SW480 (cell line): ENCODE data around the gene UBAP2L.
"Not testable (repeated sequence)": the region's sequence is repeated elsewhere in the genome, so short reads cannot be mapped to it uniquely, and the experiment has no call there.

Experiments used
- DNase-seq: peaks from one replicate; pipeline ENCODE4 v3.0.0-alpha.2; 2016; ENCODE audit warnings: low spot score

The UBAP2L gene

DNA sequence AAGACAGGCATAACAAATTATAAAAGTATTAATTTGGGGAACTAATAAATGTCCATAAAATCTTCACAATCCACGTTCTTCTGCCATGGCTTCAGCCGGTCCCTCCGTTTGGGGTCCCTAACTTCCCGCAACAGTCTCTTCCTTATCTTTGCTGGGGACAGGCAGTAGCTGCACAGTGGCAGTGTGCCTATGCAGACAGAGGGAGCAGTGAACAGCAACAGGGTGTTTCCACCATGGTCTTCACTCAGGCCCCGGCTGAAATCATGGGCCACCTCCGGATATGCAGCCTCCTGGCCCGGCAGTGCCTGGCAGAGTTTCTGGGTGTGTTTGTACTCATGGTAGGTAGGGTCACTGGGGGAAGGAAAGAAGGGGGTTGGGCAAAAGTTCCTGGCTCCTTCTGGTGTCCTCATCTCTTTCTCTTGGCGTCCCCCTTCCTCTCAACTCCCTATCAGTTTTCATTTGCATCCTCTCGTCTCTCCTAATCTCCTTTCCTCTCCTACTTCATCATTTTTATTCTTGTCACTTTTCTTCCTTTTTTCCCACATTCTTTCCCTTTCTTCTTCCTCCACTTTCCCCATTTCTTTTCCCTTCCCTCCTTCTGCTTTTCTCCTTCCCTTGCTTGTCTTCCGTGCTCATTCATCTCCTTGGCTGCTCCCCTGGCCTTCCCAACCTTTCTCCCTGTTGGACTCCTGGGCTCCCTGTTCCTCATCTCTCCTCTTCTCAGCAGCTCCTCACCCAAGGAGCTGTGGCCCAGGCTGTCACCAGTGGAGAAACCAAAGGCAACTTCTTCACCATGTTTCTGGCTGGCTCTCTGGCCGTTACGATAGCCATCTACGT is 91.7 kb downstream of the UBAP2L start:
- not testable (repeated sequence) for DNase-seq

DNA sequence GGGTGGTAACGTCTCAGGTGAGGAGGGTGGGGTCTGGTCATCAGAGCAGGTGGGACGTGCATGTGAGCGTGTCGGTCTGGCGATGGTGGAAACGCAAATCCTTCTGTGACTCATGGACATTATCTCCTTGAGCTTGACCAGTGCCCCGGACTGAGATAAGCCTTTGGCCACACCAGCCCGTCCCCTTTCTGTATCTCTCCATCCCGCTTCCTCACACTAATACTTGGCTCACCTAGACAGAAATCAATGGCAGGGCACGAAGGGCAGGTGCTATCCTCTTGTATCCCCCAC is 92.3 kb downstream of the UBAP2L start:
- no peak for DNase-seq

DNA sequence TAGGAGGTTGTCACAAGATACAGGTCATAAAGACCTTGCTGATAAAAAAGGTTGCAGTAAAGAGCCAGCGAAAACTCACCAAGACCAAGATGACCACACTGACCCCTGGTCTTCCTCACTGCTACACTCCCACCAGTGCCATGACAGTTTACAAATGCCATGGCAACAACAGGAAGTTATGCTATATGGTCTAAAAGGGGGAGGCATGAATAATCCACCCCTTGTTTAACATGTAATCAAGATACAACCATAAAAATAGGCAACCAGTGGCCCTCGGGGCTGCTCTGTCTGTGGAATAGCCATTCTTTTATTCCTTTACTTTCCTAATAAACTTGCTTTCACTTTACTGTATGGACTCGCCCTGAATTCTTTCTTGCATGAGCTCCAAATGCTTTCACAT is 93.5 kb downstream of the UBAP2L start:
- DNase-seq = not testable (repeated sequence)

DNA sequence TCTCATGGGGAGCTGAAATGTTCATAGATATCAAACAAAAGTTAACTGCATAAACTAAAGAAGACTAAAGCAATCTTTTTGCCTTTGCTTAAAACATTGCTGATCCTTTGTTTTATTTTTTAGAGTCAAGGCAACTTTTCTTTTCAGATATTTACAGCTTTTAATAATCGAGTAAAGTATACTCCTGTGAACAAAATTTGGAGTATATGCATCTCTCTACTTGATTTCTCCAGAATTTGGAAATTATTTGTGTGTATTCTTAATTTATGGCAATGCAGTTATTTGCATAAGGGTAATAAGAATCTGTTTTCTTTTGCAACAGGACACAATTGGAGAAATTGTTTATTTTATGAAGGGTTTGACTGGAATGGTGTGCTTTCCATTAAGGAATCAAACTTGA is 95.9 kb downstream of the UBAP2L start:
- no peak for DNase-seq

DNA sequence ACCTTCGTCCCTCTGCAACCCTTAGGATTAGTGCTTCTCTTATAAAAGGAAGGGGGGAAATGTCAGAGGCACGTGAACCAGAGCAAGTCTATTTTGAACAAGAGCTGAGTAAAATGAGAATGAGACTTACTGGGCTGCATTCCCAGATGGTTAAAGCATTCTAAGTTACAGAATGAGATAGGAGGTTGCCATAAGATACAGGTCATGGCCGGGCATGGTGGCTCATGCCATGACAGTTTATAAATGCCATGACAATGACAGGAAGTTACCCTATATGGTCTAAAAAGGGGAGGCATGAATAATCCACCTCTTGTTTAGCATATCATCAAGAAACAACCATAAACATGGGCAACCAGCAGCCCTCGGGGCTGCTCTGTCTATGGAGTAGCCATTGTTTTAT is 97.6 kb downstream of the UBAP2L start:
- DNase-seq = no peak
